IMR-90 (cell line): ENCODE measurements around the gene ANKRD13A. TPM values are rescaled to one million over a fixed set of nuclear protein-coding genes. Genes with fewer than 3 reads are reported as not detected.

ENCODE experiments used
- ATAC-seq: fragments of 200-7000 bp; cut with Tn5 transposase; 2 replicates; pipeline ENCODE4 v1.9.1; 2020; ENCODE audit warnings: low read depth, mild to moderate bottlenecking, moderate library complexity
- BruUV-seq: library from RNA; stranded (reverse); fragments of 400-500 nt; replicated peaks from 2 replicates; lab custom pipeline; 2021; lab: Mats Ljungman, UMichigan
- CTCF ChIA-PET: fragments of 300-600 bp; formaldehyde crosslinking; extraction: SDS; loops from one replicate; lab custom pipeline; 2021; ENCODE audit warnings: antibody characterized with exemption; lab: Yijun Ruan, JAX
- POLR2A ChIA-PET: fragments of 300-600 bp; sonication (Branson Sonifier 250); formaldehyde crosslinking; loops from one replicate; lab custom pipeline; 2022; ENCODE audit warnings: antibody characterized with exemption; ENCODE audit not compliant: unreplicated experiment; lab: Charles Lee
- DNase-seq: peaks from one replicate; pipeline ENCODE4 v3.0.0; 2013
- H2AFZ ChIP-seq: replicated peaks from 2 replicates; pipeline ENCODE3; 2013; ENCODE audit warnings: low read length, mild to moderate bottlenecking; ENCODE audit not compliant: poor library complexity
- H2AK5ac ChIP-seq: 2 replicates; pipeline ENCODE4 v1.6.1; 2013; ENCODE audit warnings: low read depth, low read length, inconsistent platforms
- H2AK9ac ChIP-seq: replicated peaks from 2 replicates; pipeline ENCODE3; 2013; ENCODE audit warnings: mild to moderate bottlenecking, low read depth, low read length, moderate library complexity; ENCODE audit not compliant: poor library complexity
- H2BK120ac ChIP-seq: 2 replicates; pipeline ENCODE4 v1.6.1; 2013; ENCODE audit warnings: low read depth, low read length, inconsistent platforms
- H2BK15ac ChIP-seq: 3 replicates; pipeline ENCODE4 v1.6.1; 2013; ENCODE audit warnings: low read depth, low read length, inconsistent platforms
- H2BK20ac ChIP-seq: 2 replicates; pipeline ENCODE4 v1.6.1; 2013; ENCODE audit warnings: low read depth, mild to moderate bottlenecking, inconsistent platforms, low read length, moderate library complexity
- H2BK5ac ChIP-seq: 2 replicates; pipeline ENCODE4 v1.6.1; 2013; ENCODE audit warnings: mild to moderate bottlenecking, low read depth, low read length, inconsistent platforms; ENCODE audit not compliant: poor library complexity, severe bottlenecking
- H3K14ac ChIP-seq: replicated peaks from 2 replicates; pipeline ENCODE4 v1.6.1; 2013; ENCODE audit warnings: low read depth, low read length, inconsistent platforms
- H3K18ac ChIP-seq: 2 replicates; pipeline ENCODE4 v1.6.1; 2013; ENCODE audit warnings: low read depth, low read length, control low read depth
- H3K23ac ChIP-seq: 2 replicates; pipeline ENCODE4 v1.6.1; 2013; ENCODE audit warnings: low read depth, low read length, inconsistent platforms
- H3K27ac ChIP-seq: 2 replicates; pipeline ENCODE4 v1.5.1; 2013; ENCODE audit warnings: mild to moderate bottlenecking, control low read depth, low read length; ENCODE audit not compliant: insufficient read depth
- H3K27me3 ChIP-seq: 2 replicates; pipeline ENCODE4 v1.6.1; 2013; ENCODE audit warnings: low read length; ENCODE audit not compliant: control insufficient read depth, insufficient read depth
- H3K36me3 ChIP-seq: 2 replicates; pipeline ENCODE4 v1.6.1; 2013; ENCODE audit warnings: low read length, mixed read lengths; ENCODE audit not compliant: control insufficient read depth, insufficient read depth
- H3K4ac ChIP-seq: 2 replicates; pipeline ENCODE4 v1.6.1; 2013; ENCODE audit warnings: low read depth, low read length, inconsistent platforms
- H3K4me1 ChIP-seq: 2 replicates; pipeline ENCODE4 v1.6.1; 2013; ENCODE audit warnings: low read length, mixed read lengths; ENCODE audit not compliant: control insufficient read depth, insufficient read depth
- H3K4me2 ChIP-seq: 2 replicates; pipeline ENCODE4 v1.6.1; 2013; ENCODE audit warnings: low read depth, mild to moderate bottlenecking, control low read depth, low read length, moderate library complexity
- H3K4me3 ChIP-seq: 2 replicates; pipeline ENCODE4 v1.5.1; 2013; ENCODE audit warnings: low read depth, mild to moderate bottlenecking, control low read depth, low read length, moderate library complexity; ENCODE audit not compliant: insufficient read depth
- H3K56ac ChIP-seq: 2 replicates; pipeline ENCODE4 v1.6.1; 2013; ENCODE audit warnings: low read length, inconsistent platforms; ENCODE audit not compliant: insufficient read depth; ENCODE audit errors: extremely low read depth
- H3K79me1 ChIP-seq, 2 experiments: 2 replicates each; pipeline ENCODE4 v1.6.1; 2013; ENCODE audit warnings: low read length in 2 of 2, inconsistent platforms in 1 of 2, low read depth in 1 of 2
- H3K9ac ChIP-seq: 2 replicates; pipeline ENCODE4 v1.6.1; 2013; ENCODE audit warnings: low read depth, low read length, control low read depth
- H3K9me1 ChIP-seq: 2 replicates; pipeline ENCODE4 v1.6.1; 2013; ENCODE audit warnings: low read length, inconsistent platforms; ENCODE audit not compliant: insufficient read depth
- H3K9me3 ChIP-seq: 2 replicates; pipeline ENCODE4 v1.6.1; 2013; ENCODE audit warnings: low read length; ENCODE audit not compliant: control insufficient read depth, insufficient read depth
- H4K20me1 ChIP-seq: 2 replicates; pipeline ENCODE4 v1.6.1; 2013; ENCODE audit warnings: low read length, inconsistent platforms; ENCODE audit not compliant: insufficient read depth
- H4K5ac ChIP-seq: 2 replicates; pipeline ENCODE4 v1.6.1; 2013; ENCODE audit warnings: mild to moderate bottlenecking, low read depth, low read length, control low read depth
- H4K8ac ChIP-seq, 2 experiments: 2 replicates each; pipeline ENCODE4 v1.6.1; 2013; ENCODE audit warnings: low read depth in 2 of 2, low read length in 2 of 2, control low read depth in 1 of 2, inconsistent platforms in 1 of 2
- H4K91ac ChIP-seq: 2 replicates; pipeline ENCODE4 v1.6.1; 2013; ENCODE audit warnings: low read depth, low read length, inconsistent platforms; ENCODE audit not compliant: insufficient read depth
- BHLHE40 ChIP-seq: fragments of 150-350 bp; IDR thresholded peaks from 2 replicates; pipeline ENCODE4 v1.6.1; 2016; ENCODE audit warnings: mild to moderate bottlenecking, low read depth, low read length
- CEBPB ChIP-seq: IDR thresholded peaks from 2 replicates; pipeline ENCODE4 v1.6.1; 2012; ENCODE audit warnings: low read depth, low read length, improper control_type of control experiment
- CHD1 ChIP-seq: IDR thresholded peaks from 2 replicates; pipeline ENCODE4 v1.6.1; 2012; ENCODE audit warnings: low read depth, low read length, improper control_type of control experiment
- ELK1 ChIP-seq: fragments of 150-350 bp; IDR thresholded peaks from 2 replicates; pipeline ENCODE4 v1.6.1; 2016; ENCODE audit warnings: low read depth, mild to moderate bottlenecking, low read length, moderate library complexity, borderline replicate concordance
- FOS ChIP-seq: fragments of 150-350 bp; IDR thresholded peaks from 2 replicates; pipeline ENCODE4 v1.6.1; 2016; ENCODE audit warnings: low read depth, low read length
- MAFK ChIP-seq: IDR thresholded peaks from 2 replicates; pipeline ENCODE4 v1.6.1; 2012; ENCODE audit warnings: low read depth, low read length, improper control_type of control experiment
- MAZ ChIP-seq: IDR thresholded peaks from 2 replicates; pipeline ENCODE4 v1.6.1; 2012; ENCODE audit warnings: low read depth, mild to moderate bottlenecking, low read length, improper control_type of control experiment, moderate library complexity, borderline replicate concordance
- MXI1 ChIP-seq: IDR thresholded peaks from 2 replicates; pipeline ENCODE4 v1.6.1; 2012; ENCODE audit warnings: low read depth, mild to moderate bottlenecking, low read length, moderate library complexity, borderline replicate concordance
- NFE2L2 ChIP-seq: fragments of 150-350 bp; IDR thresholded peaks from 2 replicates; pipeline ENCODE4 v1.6.1; 2016; ENCODE audit warnings: low read depth, mild to moderate bottlenecking, low read length
- POLR2A ChIP-seq: IDR thresholded peaks from 2 replicates; pipeline ENCODE4 v1.6.1; 2012; ENCODE audit warnings: mild to moderate bottlenecking, low read depth, low read length
- RAD21 ChIP-seq: IDR thresholded peaks from 2 replicates; pipeline ENCODE4 v1.6.1; 2012; ENCODE audit warnings: low read length, improper control_type of control experiment
- RCOR1 ChIP-seq: IDR thresholded peaks from 2 replicates; pipeline ENCODE4 v1.6.1; 2012; ENCODE audit warnings: mild to moderate bottlenecking, low read length, improper control_type of control experiment; ENCODE audit not compliant: insufficient replicate concordance
- RFX5 ChIP-seq: IDR thresholded peaks from 2 replicates; pipeline ENCODE4 v1.8.0; 2012; ENCODE audit warnings: low read depth, mild to moderate bottlenecking, low read length, moderate library complexity
- SMC3 ChIP-seq: fragments of 150-350 bp; IDR thresholded peaks from 2 replicates; pipeline ENCODE4 v1.6.1; 2016; ENCODE audit warnings: low read depth, mild to moderate bottlenecking, antibody characterized with exemption, low read length, moderate library complexity
- USF2 ChIP-seq: fragments of 150-350 bp; IDR thresholded peaks from 2 replicates; pipeline ENCODE4 v1.6.1; 2017; ENCODE audit warnings: mild to moderate bottlenecking, antibody characterized with exemption, low read length, low read depth
- WGBS, 2 experiments: methylation state at CpG; one replicate each; pipeline versions ENCODE4 v1.1.5 to v1.1.7; 2013; ENCODE audit warnings: missing lambda C conversion rate in 2 of 2; ENCODE audit not compliant: insufficient read length in 1 of 2; ENCODE audit errors: extremely low coverage in 2 of 2; 5-methylcytosine and 5-hydroxymethylcytosine counted together
- dilution Hi-C: fragments of 300-500 bp; cut with HindIII; formaldehyde crosslinking; loops from one replicate; pipeline ENCODE4 v1.14.3; 2018; ENCODE audit warnings: low sequenced_read_pairs; ENCODE audit not compliant: unreplicated experiment
- in situ Hi-C: fragments of 300-500 bp; cut with MboI; formaldehyde crosslinking; loops from 3 replicates; pipeline ENCODE4 v1.14.3; 2019; ENCODE audit warnings: low sequenced_read_pairs, inconsistent platforms, mixed read lengths
- intact Hi-C: fragments of 100-400 bp; cut with micrococcal nuclease; formaldehyde crosslinking; loops from 2 replicates; pipeline ENCODE4 v1.10.0; 2022
- polyA plus RNA-seq, 3 experiments: library from polyadenylated mRNA; depleted of rRNA; stranded (reverse); fragments of >200 nt; gene quantifications; 2 replicates each; pipeline ENCODE4 v1.2.3, GENCODE V29; 2012; ENCODE audit warnings: low replicate concordance in 1 of 3
- total RNA-seq: library from RNA; depleted of rRNA; stranded (reverse); fragments of >200 nt; gene quantifications from 2 replicates; pipeline ENCODE4 v1.2.3, GENCODE V29; 2012
- TF ChIP-seq, protein P1 (sequence below): conservative IDR thresholded peaks from 2 replicates; pipeline ENCODE4 v1.5.1; 2012; ENCODE audit warnings: mild to moderate bottlenecking, low read depth, low read length, improper control_type of control experiment

ANKRD13A gene
- total and polyA plus RNA-seq, 2 of the 4 experiments (the other 2 are of a cell fraction) = 299 to 449 TPM

DNA sequence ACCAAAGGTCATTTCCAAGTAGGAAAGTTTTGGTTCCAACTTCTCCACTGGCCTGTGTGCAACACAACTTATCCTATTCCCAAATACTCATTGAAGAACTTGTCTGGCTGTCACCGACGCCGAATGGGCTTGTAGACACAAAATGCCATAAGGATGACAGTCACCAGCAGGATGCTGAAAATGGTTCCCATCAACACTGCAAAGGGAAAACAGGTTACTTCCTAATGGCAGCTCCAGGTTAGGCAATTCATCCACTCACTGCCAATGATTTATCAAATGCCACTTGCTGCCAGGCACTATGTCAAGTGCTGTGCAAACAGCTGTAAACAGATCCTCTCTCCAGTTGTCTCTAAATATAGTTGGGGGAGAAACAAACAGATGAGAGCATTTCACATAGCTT is 43.0 kb downstream of the ANKRD13A start:
- no peak overlapping the region for H2AFZ ChIP-seq
- ATAC-seq (no peak), DNase-seq (no peak)
- H4K91ac ChIP-seq = no peak overlapping the region
- peak overlapping the region; percentile 30; the same call in 1 of the 2 replicates for H3K14ac ChIP-seq
- H3K9me1 ChIP-seq = peaks cover 23% of the 10 kb centered on the region
- no peak overlapping the region for H3K4me2 ChIP-seq
- H3K4me3 ChIP-seq = no peak overlapping the region
- H2BK120ac ChIP-seq = no peak overlapping the region
- peak overlapping the region; percentile 49 for H2AK5ac ChIP-seq
- dilution Hi-C loops = no loop called here
- H3K27me3 ChIP-seq = no peaks in the 10 kb centered on the region
- intact Hi-C loops = no loop called here
- peaks cover 29% of the 10 kb centered on the region for H3K4me1 ChIP-seq
- no CpG with 5 or more reads among the region's 3 CpGs for WGBS, 2 experiments
- 0 out of 2 replicates have a peak overlapping the region, but pooled peaks have one; percentile 17 for H3K23ac ChIP-seq
- H2BK5ac ChIP-seq = peak overlapping the region; percentile 72
- peaks cover 18% of the 10 kb centered on the region for H4K20me1 ChIP-seq
- no TSS peak for BruUV-seq
- peak overlapping the region; percentile 52 for H4K5ac ChIP-seq
- peaks cover 20% of the 10 kb centered on the region for H3K36me3 ChIP-seq
- TF ChIP-seq SMC3 = no peak
- TF ChIP-seq CEBPB = no peak
- no peak for TF ChIP-seq RAD21
- TF ChIP-seq POLR2A = no peak
- no peak for TF ChIP-seq RCOR1
- TF ChIP-seq BHLHE40 = no peak
- no peak for TF ChIP-seq MAZ
- TF ChIP-seq CHD1 = no peak
- no peak for TF ChIP-seq RFX5
- no peak for TF ChIP-seq MAFK
- TF ChIP-seq MXI1 = no peak
- TF ChIP-seq, protein P1, sequence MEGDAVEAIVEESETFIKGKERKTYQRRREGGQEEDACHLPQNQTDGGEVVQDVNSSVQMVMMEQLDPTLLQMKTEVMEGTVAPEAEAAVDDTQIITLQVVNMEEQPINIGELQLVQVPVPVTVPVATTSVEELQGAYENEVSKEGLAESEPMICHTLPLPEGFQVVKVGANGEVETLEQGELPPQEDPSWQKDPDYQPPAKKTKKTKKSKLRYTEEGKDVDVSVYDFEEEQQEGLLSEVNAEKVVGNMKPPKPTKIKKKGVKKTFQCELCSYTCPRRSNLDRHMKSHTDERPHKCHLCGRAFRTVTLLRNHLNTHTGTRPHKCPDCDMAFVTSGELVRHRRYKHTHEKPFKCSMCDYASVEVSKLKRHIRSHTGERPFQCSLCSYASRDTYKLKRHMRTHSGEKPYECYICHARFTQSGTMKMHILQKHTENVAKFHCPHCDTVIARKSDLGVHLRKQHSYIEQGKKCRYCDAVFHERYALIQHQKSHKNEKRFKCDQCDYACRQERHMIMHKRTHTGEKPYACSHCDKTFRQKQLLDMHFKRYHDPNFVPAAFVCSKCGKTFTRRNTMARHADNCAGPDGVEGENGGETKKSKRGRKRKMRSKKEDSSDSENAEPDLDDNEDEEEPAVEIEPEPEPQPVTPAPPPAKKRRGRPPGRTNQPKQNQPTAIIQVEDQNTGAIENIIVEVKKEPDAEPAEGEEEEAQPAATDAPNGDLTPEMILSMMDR = no peak
- no peak for TF ChIP-seq ELK1
- TF ChIP-seq NFE2L2 = no peak
- no peak for TF ChIP-seq USF2
- no peak for TF ChIP-seq FOS
- no peaks in the 10 kb centered on the region for H3K9me3 ChIP-seq
- in situ Hi-C loops = no loop called here
- no peak overlapping the region for H2AK9ac ChIP-seq
- ChIA-PET CTCF (interaction anchor here (0.6 to 0.7 kb wide), 2 partner anchors 10 to 480 kb away, joined by 3 read pairs; no protein-coding TSS in a partner anchor), POLR2A (no interaction called here)
- H3K27ac ChIP-seq = peak overlapping the region; percentile 42; the same call in 1 of the 2 replicates
- no peak overlapping the region for H4K8ac ChIP-seq
- H3K9ac ChIP-seq = no peak overlapping the region
- peak overlapping the region; percentile 7; the same call in 1 of the 2 replicates for H3K56ac ChIP-seq
- H3K79me1 ChIP-seq = peaks cover 28 to 61% of the 10 kb centered on the region in 2 experiments
- H3K18ac ChIP-seq = no peak overlapping the region; the same call in 1 of the 2 replicates
- peak overlapping the region; percentile 9 for H3K4ac ChIP-seq
- H2BK15ac ChIP-seq = no peak overlapping the region
- peak overlapping the region; percentile 53; the same call in 1 of the 2 replicates for H2BK20ac ChIP-seq
